ENCODE measurements around the gene TNS3. TPM values are rescaled to one million over a fixed set of nuclear protein-coding genes. Genes with fewer than 3 reads are reported as not detected.

Gene TNS3
- total and polyA plus RNA-seq, 2 donors (not counting 3 experiments of a cell fraction or from before 2014, with no cell fraction given) = 10.4 to 45.1 TPM

DNA sequence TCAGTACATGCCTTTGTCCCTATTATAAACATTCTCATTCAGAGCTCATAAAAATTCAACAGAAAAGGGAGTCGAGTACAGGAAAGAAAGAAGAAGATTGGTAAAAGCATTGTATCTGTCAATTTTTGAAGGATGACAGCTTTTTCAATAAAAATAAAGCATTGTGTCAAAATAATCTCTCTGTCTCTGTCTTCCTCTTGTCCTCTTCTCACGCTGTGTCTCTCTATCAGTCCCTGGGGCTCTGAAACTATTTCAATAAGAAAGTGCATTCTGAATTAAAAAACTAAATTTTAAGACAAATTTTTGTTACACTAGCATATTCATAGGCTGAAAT lies 248.4 kb downstream of the TNS3 start:
- no peaks in the 10 kb centered on the region for H3K9me1 ChIP-seq (replicated peaks; ENCODE audit: control insufficient read depth, extremely low read depth, insufficient read depth, low read length)
- no TSS peak for BruUV-seq (replicated peaks)
- H2AFZ ChIP-seq (ENCODE audit: low read depth, low read length) = no peak overlapping the region
- intact Hi-C loops (cut with micrococcal nuclease) (no loop called here), dilution Hi-C loops (cut with MboI; ENCODE audit: extremely low pct_ligation_motif_present, low sequenced_read_pairs) (no loop called here)
- no peaks in the 10 kb centered on the region for H4K20me1 ChIP-seq (replicated peaks; ENCODE audit: control insufficient read depth, extremely low read depth, insufficient read depth, low read length)
- H3K4me2 ChIP-seq (ENCODE audit: insufficient read depth, low read length) = no peak overlapping the region
- no peaks in the 10 kb centered on the region for H3K9me3 ChIP-seq (replicated peaks; ENCODE audit: control insufficient read depth, insufficient read depth, low read length)
- H3K4me1 ChIP-seq (ENCODE audit: control insufficient read depth, extremely low read depth, insufficient read depth, low read length) = peaks cover 13% of the 10 kb centered on the region
- no peak for DNase-seq (ENCODE audit: low read depth, low spot score)
- H3K79me2 ChIP-seq (ENCODE audit: control insufficient read depth, insufficient read depth, low read length) = no peaks in the 10 kb centered on the region
- H3K27ac ChIP-seq (ENCODE audit: insufficient read depth, low read depth, low read length) = no peak overlapping the region
- TF ChIP-seq FOS (IDR thresholded peaks at IDR 0.05; ENCODE audit: borderline replicate concordance, insufficient read depth, low read length) = no peak
- no peak for TF ChIP-seq POLR2AphosphoS5 (IDR thresholded peaks at IDR 0.05; ENCODE audit: insufficient read depth, low read depth, low read length)
- TF ChIP-seq MYC (IDR thresholded peaks at IDR 0.05; ENCODE audit: low read depth, low read length) = no peak
- TF ChIP-seq, protein P1, sequence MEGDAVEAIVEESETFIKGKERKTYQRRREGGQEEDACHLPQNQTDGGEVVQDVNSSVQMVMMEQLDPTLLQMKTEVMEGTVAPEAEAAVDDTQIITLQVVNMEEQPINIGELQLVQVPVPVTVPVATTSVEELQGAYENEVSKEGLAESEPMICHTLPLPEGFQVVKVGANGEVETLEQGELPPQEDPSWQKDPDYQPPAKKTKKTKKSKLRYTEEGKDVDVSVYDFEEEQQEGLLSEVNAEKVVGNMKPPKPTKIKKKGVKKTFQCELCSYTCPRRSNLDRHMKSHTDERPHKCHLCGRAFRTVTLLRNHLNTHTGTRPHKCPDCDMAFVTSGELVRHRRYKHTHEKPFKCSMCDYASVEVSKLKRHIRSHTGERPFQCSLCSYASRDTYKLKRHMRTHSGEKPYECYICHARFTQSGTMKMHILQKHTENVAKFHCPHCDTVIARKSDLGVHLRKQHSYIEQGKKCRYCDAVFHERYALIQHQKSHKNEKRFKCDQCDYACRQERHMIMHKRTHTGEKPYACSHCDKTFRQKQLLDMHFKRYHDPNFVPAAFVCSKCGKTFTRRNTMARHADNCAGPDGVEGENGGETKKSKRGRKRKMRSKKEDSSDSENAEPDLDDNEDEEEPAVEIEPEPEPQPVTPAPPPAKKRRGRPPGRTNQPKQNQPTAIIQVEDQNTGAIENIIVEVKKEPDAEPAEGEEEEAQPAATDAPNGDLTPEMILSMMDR (IDR thresholded peaks at IDR 0.05; ENCODE audit: extremely low read depth in 1 of 2, insufficient read depth in 1 of 2, low read depth in 1 of 2, low read length in 2 of 2) = no peak
- TF ChIP-seq JUN (IDR thresholded peaks at IDR 0.05; ENCODE audit: borderline replicate concordance, insufficient read depth, insufficient read length, low read depth) = no peak
- TF ChIP-seq POLR2A (IDR thresholded peaks at IDR 0.05; ENCODE audit: low read depth, low read length) = no peak
- TF ChIP-seq, protein P2, sequence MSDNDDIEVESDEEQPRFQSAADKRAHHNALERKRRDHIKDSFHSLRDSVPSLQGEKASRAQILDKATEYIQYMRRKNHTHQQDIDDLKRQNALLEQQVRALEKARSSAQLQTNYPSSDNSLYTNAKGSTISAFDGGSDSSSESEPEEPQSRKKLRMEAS (IDR thresholded peaks at IDR 0.05; ENCODE audit: insufficient read depth, insufficient read length) = no peak
- TF ChIP-seq GATA2 (IDR thresholded peaks at IDR 0.05; ENCODE audit: insufficient read depth, insufficient read length, low read depth, low read length) = no peak
- TF ChIP-seq EZH2 (IDR thresholded peaks at IDR 0.05; ENCODE audit: borderline replicate concordance, low read depth, low read length, severe bottlenecking) = no peak
- H3K4me3 ChIP-seq (replicated peaks in 1 of 3; ENCODE audit: insufficient read depth in 1 of 3, low read depth in 1 of 3, low read length in 3 of 3) = no peak overlapping the region
- no peaks in the 10 kb centered on the region for H3K36me3 ChIP-seq (ENCODE audit: control insufficient read depth in 2 of 2, extremely low read depth in 1 of 2, insufficient read depth in 2 of 2, low read length in 2 of 2)
- CTCF ChIA-PET = interaction anchor here (4.0 kb wide), 1 partner anchor 68 kb away, joined by 18 read pairs; no protein-coding TSS in a partner anchor
- no peak overlapping the region for H3K9ac ChIP-seq (replicated peaks; ENCODE audit: extremely low read depth, insufficient read depth, low read length)
- FAIRE-seq = no peak
- POLR2A ChIA-PET = no interaction called here
- no peaks in the 10 kb centered on the region for H3K27me3 ChIP-seq (ENCODE audit: control insufficient read depth in 2 of 2, insufficient read depth in 2 of 2, low read length in 2 of 2)

Measured in endothelial cell of umbilical vein (primary cell).